NCI-H1417 (cell line): ENCODE measurements around the gene ARHGAP31.
A peak's percentile ranks its signal among the peaks of the same experiment; 100 is the strongest.

Source experiments
- DNase-seq, 3 experiments: peaks; one replicate each; lab custom pipeline; 2025; lab: John Stamatoyannopoulos, UW

The ARHGAP31 gene

DNA sequence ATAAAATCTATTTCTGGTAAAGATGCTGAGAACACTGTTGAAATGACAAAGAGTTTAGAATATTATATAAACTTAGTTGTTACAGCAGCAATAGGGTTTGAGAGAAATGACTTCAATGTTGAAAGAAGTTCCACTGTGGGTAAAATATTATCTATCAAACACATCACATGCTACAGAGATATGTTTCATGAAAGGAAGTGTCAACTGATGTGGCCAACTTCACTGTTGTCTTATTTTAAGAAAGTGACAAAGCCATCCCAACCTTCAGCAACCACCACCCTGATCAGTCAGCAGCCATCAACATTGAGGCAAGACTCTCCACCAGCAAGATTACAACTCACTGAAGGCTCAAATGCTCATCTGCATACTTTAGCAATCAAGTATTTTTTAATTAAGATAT is 149.0 kb downstream of the ARHGAP31 start:
- DNase-seq, result no peak

DNA sequence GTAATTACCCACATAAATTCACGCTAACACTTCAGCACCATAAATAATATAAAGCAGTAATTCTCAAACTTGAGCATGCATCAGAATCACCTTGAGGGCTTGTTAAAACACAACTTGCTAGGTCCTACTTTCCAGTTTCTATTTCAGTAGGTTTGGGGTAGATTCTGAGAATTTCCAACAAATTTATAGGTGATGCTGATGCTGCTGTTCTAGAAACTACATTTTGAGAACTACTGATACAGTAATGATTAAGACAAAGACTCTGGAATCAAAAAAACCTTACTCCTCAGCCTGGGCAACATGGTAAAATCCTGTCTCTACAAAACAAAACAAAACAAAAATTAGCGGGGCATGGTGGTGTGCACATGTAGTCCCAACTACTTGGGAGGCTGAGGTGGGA is 150.4 kb downstream of the ARHGAP31 start:
- no peak for DNase-seq

DNA sequence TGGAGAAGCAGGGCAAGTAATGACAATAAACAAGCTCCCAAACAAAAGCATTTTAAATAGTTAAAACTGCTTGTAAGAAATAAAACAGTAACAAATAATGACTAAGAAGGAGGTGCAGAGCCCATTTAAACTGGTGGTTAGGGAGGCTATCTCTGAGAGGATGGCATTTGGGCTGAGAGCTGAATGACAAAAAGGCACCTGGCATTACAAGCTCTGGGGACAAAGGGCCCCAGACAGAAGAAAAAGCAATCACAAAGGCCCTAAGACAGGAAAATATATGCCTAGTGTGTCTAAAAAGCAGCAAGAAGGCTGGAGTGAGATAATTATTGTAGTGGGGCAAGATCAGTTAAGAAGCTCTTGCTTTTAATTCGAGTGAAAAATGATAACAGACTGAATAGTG is 159.6 kb downstream of the ARHGAP31 start:
- DNase-seq, result no peak

DNA sequence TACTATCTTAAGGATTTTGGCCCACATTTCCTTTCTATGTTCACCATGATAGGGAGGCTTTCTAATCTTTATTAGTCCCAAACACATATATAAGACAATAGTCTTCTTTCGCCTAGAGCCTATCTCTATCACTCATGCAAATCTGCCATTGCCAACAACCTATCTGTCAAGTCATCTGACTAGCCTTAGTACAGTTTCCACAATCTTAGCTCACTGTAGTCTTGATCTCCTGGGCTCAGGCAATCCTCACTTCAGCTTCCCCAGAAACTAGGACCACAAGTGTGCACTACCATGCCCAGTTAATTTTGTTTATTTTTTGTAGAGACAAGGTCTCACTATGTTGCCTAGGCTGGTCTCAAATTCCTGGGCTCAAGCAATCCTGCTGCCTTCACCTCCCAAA is 162.3 kb downstream of the ARHGAP31 start:
- no peak for DNase-seq

DNA sequence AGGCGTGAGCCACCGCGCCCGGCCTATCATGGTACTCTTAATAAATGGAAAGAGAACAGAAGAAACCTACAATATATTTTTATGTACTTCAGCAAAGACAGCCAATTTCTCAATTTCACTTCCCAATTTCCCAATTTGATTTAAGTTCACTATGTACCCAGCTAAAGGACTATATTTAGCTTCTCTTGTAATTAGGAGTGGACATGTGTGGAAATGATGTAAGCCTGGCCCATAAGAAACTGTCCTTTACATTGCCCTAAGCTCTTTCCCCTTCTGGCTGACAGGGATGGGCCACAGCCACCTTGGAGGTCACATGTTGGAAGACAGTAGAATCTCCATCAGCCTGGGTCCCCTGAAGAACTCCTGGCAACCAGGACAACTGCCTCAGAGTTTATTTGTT is 163.1 kb downstream of the ARHGAP31 start:
- no peak for DNase-seq

DNA sequence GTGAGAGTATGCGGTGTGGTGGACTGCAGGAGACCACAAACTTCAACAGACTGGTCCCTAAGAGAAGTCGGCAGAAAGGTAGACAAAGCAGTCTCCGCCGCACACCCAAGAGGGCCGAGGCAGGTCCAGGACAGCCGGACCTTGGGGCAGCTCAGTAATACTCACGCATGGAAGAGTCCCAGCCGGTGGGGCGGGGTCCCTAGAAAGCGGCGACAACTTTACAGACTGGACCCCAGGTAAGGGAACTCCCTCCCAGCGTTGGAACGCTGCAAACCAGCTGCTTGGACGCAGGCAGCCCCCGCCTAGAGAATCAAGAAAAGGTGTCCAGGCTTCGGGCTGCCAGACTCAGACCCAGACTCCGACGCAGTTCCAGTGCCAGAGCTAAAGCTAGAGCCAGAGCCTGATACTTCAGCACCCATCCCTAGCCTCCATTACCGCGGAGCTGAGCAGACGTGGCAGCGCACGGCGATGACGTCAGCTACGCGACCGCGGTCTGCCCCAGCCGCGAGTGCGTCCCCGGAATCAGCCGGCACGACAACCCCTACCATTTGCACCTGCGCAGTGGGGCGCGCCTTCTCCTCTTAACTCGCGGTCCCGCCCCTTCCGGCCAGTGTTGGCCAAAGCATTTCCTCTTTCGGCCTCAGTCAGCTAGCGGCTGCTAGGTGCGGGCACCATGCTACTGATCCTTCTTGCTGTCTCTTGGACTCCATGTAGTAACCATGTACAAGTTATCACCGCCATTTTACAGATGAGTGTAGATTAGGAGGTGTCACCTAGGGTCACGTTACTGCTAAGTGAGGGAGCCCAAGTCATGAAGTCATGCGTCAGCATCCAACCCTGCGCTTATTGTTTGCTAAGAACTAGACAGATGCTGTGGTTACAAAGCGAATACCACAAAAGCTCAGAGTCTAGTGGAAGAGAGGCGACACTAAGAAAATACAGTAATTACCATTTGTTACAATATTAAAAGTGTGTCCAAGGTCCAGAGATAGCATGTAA is 169.3 kb downstream of the ARHGAP31 start, which contains the start of gene TMEM39A:
Gene TMEM39A, minus strand, starts transcription at position 445 of the 999 bp plus-strand sequence. CDS start 1,541 bp downstream, outside the sequence.
- DNase-seq, result peak; percentile 97 to 99 (median 99)

DNA sequence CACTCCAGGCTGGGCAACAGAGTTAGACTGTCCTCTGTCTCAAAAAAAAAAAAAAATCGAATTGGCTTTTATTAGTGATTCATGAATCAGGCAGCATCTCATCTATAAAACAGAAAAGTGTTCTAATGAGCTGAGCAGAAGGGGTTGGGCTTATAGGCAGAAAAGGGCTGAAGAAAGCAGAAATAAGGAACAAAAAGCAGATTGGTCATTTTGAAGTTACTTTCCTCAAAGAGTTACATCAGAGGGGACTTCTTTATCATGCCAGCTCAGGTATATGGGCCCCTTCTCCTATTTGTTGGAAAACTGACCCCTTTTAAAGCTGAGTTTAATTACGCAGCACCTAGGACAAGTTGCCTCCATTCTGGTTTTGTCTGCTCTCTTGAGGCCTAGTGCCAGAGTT is 173.9 kb downstream of the ARHGAP31 start:
- no peak for DNase-seq

DNA sequence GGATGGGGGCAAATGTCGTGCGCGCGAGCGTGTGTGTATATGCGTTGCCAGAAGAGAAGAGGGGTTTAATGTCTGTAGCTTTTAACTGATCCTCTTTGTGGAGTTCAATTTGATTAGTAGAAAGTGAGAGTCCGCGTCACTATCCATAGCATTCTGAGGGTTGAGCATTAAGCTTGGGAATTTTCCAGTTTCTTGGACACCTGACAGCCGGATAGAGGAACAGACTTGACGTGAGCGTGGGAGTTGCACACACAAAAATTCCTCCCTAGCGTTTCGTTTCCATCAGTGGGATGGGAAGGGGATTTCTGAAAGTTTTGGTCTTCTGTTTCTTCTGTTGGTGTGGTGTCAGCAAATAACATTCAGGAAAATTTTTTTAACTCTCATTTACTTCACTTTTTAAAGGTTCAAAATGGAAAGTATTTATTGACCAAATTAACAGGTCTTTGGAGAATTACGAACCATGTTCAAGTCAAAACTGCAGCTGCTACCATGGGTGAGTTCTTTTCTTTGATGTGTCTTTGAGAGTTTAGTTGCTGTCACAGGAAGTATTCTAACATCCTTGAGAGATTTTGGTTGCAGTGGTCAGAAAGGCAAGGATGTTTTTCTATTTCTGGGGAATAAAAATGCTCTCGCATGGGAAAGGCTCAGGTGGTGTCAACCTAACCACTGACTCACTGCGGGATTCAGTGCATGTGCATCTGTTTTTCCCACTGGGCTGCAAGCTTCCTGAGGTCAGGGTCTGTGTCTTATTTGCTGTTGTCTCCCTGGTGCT is 175.4 kb downstream of the ARHGAP31 start:
- no peak for DNase-seq
